T47D (cell line): ENCODE results near the gene SPHK1.

Experiments used
- DNase-seq, 2 experiments: peaks; one replicate each; pipeline versions ENCODE4 v3.0.0 to v3.0.0-alpha.2; 2011 to 2012; ENCODE audit warnings: low read depth in 1 of 2, low spot score in 1 of 2
- JUND ChIP-seq: IDR thresholded peaks from 2 replicates; pipeline ENCODE4 v1.6.1; 2012; ENCODE audit warnings: low read depth
- in situ Hi-C: cut with HindIII; loops from 2 replicates; pipeline ENCODE4 v1.10.0; 2016; ENCODE audit warnings: low sequenced_read_pairs, low pct_unique_long_range_greater_than_20kb

SPHK1 gene

DNA sequence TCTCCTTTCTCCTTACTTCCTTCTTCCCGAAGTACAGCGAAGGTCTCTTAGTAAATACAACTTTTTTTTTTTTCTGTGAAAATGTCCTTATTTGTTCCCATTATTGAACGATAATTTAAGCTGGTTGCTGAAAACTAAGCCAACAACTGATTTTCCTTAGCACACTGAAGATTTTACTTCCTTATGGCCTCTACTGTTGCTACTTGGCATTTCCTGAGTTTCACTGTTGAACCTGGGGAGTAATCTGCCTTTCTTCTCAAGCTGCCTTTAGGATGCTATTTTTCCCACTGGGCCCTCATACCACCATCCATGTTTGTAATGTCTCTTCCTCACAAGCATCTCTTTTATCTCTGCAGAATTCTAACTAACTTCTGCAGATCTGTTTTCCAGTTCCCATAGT is 42.4 kb downstream of the SPHK1 start:
- in situ Hi-C loops: no loop called here
- no peak for TF ChIP-seq JUND
- no peak for DNase-seq

DNA sequence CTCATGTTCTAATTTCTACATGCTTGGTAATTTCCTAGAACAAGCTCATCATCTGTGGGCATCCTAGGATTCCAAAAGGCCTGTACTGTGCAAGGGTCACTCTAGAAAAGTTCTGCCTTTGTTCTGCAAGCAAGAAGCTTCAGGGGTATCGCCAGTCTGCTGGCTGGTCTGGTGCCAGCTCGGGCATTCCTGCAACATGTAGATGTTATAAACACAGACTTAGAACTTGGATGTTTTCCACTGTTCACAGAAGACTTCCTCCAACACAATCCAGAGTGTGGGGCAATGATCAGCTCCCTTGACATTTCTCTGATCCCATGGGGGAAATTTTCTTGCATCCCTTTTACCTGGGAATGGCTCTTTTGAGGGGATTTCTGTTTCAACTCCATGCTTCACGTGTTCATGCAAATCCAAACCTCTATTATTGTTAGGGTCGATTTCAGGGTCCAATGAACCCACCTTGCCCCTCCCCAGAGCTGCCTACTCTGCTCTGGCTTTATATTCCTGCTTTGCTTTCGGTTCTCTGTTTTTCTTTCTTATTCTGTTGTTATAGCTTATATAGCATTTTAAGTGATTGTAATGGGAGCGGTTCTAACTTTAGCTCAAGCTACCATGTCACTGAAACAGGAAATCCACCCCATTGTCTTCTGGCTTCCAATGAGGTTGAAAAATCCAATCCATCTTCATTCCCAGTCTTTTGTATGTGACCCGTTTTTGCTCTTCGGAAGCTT is 43.3 kb downstream of the SPHK1 start:
- no peak for TF ChIP-seq JUND
- in situ Hi-C loops: no loop called here
- no peak for DNase-seq

DNA sequence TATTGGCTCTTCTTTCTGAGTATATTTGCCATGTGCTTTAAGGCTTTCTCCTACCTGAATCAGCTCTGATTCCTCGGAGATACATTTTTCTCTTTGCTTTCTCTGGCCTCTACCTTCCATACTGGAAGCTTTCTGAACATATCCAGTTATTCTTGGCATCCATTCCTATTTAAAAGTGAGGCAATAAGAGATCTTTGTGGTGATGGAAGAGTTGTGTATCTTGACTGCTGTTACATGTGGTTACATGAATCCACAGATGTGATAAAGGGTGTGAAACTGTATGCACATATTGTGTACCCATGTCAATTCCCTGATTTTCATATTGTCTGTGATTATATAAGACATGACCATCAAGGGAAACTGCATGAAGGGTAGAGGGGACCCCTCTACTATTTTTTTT is 44.1 kb downstream of the SPHK1 start:
- in situ Hi-C loops: no loop called here
- no peak for DNase-seq

DNA sequence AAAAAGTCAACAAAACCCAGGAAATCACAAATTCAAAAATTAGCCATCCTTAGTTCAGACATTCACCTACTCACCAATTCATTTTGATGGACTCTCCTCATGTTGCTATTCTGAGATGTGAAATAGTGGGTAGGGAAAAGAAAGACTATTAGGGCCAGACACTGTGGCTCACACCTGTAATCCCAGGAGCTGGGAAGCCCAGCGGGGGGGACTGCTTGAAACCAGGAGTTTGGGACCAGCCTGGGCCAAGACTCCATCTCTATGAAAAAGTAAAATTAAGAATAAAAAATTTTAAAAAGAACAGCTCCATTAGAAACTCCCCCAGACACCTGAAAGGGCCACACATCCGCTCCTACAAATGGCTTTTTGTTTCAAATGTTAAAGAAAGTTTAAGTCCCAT is 47.1 kb downstream of the SPHK1 start:
- no peak for DNase-seq
- TF ChIP-seq JUND: no peak
- in situ Hi-C loops: no loop called here

More for the DNA sequence above, 44.1 kb downstream of the SPHK1 start:
- TF ChIP-seq JUND: no peak

DNA sequence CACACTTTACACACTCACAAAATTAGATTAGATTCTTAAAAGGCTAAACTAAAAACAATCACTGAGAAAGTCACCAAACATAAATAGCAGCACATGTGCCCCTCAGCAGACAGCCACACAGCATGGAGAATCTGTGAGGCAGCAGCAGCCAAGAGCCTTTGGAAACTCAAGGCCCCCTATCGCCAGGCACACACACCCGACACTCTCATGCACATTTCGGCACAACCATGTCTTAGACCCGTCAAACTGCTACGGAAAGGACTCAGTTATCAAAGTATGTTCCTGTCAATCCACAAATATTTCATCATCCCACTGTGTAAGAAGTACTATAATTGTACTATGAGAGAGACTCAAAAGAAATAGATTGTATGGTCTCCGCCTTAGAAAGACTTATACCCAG is 47.6 kb downstream of the SPHK1 start:
- in situ Hi-C loops: no loop called here
- no peak for DNase-seq
- no peak for TF ChIP-seq JUND

DNA sequence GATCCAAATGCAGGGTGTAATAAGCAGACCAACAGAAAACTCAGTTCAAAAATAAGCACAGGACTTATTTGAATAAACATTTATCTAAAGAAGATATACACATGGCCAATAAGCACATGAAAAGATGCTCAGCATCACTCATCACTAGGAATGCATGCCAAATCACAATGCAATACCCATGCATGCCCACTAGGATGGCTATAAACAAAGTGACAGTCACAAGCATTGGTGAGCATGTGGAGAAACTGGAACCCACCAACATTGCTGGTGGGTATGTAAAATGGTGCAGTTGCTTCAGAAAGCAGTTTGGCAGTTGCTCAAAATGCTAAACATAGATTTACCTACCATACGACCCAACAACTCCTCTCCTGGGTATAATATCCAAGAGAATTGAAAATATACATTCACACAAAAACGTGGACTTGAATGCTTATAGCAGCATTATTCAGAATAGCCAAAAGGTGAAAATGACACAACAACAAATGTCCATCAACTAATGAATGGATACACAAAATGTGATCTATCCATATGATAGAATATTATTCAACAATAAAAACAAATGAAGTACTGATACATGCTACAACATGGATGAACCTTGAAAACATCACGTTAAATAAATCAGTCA is 48.4 kb downstream of the SPHK1 start:
- in situ Hi-C loops: no loop called here
- TF ChIP-seq JUND: no peak
- peak in 1 of 2 experiments; percentile 61 for DNase-seq

DNA sequence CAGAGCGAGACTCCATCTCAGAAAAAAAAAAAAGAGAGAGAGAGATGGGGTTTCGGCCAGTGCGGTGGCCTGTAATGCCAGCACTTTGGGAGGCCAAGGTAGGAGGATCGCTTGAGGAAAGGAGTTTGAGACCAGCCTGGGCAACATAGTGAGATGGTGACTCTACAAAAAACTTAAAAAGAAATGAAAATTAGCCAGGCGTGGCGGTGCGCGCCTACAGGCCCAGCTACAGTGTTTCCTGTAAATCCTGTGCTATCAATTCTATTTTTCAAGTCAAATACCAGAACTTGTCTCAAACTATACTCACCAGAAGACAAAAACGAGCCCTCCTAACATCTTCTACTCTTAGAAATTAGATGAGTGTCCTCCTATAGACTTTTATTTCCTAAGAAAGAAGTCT is 49.3 kb downstream of the SPHK1 start:
- TF ChIP-seq JUND: no peak
- no peak for DNase-seq
- in situ Hi-C loops: no loop called here

DNA sequence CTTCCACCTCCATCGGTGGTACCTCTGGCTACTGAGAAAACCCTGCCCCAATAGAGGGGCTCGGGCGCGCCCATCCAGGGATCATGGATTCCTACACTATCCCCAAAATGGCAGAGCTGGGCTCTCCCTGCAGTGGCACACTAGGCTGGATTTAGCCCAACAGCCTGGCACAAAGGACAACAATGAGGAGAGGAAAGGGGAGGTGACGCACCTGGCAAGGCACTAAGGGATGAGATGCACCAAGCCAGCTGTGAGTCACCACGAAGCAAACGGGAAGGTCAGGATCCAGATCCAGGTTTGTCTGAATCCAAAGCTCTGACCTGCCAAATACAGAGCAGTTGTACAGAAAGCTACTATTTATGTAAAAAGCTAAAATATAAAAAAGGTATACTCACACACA is 50.5 kb downstream of the SPHK1 start:
- in situ Hi-C loops: no loop called here
- DNase-seq: no peak
- no peak for TF ChIP-seq JUND

DNA sequence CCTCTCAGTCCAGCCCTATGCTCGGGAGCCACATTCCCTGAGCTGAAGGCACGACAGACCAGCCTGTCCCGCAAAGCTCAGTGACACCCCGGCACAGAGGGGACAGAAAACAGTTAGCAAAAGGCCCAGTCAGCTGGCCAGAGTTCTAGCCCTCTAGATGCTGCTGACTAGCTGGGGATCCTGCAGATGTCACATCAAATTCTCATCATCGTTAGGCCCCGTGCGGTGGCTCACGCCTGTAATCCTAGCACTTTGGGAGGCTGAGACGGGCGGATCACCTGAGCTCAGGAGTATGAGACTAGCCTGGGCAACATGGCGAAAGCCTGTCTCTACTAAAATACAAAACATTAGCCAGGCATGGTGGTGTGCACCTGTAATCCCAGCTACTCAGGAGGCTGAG is 51.3 kb downstream of the SPHK1 start:
- no peak for TF ChIP-seq JUND
- no peak for DNase-seq
- in situ Hi-C loops: no loop called here
